ENCODE measurements around the gene IQCH. TPM values are rescaled to one million over a fixed set of nuclear protein-coding genes. Genes with fewer than 3 reads are reported as not detected.
A peak's percentile ranks its signal among the peaks of the same experiment; 100 is the strongest.
"Not testable (repeated sequence)": the region's sequence is repeated elsewhere in the genome, so short reads cannot be mapped to it uniquely, and the experiment has no call there.

The IQCH gene
- total RNA-seq, 2 donors from 2014 or later: 5.8 to 9.5 TPM

DNA sequence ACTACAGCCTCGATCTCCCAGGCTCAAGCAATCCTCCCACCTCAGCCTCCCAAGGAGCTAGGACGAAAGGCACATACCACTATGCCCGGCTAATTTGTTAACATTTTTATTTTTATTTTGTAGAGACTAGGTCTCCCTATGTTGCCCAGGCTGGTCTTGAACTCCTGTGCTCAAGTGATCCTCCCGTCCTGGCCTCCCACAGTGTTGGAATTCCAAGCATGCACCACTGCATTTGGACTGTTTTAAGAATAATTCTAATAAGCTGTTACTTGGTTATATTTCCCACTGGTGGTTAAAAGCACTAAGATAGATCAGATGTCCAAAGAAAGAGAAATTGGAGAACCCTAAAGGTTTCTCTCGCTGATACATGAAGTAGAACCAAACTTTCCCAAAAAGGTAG is 3.3 kb upstream of the IQCH start:
- intact Hi-C loops (cut with DNase I): loop anchor here (5.0 to 10.0 kb wide), 3 partner anchors 117 to 227 kb away; partner anchors contain the start of gene SMAD3
- WGBS: 92% methylated on average over 5 of the region's 5 CpGs
- TF ChIP-seq POLR2A (IDR thresholded peaks at IDR 0.05) (no peak), POLR2AphosphoS5 (IDR thresholded peaks at IDR 0.05) (no peak)
- TF ChIP-seq, protein P1, sequence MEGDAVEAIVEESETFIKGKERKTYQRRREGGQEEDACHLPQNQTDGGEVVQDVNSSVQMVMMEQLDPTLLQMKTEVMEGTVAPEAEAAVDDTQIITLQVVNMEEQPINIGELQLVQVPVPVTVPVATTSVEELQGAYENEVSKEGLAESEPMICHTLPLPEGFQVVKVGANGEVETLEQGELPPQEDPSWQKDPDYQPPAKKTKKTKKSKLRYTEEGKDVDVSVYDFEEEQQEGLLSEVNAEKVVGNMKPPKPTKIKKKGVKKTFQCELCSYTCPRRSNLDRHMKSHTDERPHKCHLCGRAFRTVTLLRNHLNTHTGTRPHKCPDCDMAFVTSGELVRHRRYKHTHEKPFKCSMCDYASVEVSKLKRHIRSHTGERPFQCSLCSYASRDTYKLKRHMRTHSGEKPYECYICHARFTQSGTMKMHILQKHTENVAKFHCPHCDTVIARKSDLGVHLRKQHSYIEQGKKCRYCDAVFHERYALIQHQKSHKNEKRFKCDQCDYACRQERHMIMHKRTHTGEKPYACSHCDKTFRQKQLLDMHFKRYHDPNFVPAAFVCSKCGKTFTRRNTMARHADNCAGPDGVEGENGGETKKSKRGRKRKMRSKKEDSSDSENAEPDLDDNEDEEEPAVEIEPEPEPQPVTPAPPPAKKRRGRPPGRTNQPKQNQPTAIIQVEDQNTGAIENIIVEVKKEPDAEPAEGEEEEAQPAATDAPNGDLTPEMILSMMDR (IDR thresholded peaks at IDR 0.05): no peak

DNA sequence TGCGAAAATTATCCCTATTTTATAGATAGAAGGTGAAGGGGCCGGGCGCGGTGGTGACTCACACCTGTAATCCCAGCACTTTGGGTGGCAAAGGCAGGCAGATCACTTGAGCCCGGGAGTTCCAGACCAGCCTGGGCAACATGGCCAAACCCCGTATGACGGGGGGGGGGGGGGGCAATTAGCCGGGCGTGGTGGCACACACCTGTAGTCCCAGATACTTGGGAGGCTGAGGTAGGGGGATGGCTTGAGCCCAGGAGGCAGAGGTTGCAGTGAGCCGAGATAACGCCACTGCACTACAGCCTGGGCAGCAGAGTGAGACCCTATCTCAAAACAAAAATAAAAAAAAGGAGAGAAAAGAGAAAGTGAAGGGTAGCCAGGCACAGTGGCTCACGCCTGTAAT is 1.5 kb upstream of the IQCH start:
- H3K4me3 ChIP-seq: peak overlapping the region in 1 of 2 donors; percentile 72
- no peak overlapping the region for H3K27ac ChIP-seq
- H3K36me3 ChIP-seq: no peaks in the 10 kb centered on the region
- no peak for TF ChIP-seq POLR2AphosphoS5 (IDR thresholded peaks at IDR 0.05)
- no peak for TF ChIP-seq POLR2A (IDR thresholded peaks at IDR 0.05)
- no peaks in the 10 kb centered on the region for H3K4me1 ChIP-seq (replicated peaks)
- intact Hi-C loops (cut with DNase I): loop anchor here (5.0 to 10.0 kb wide), 3 partner anchors 118 to 228 kb away; partner anchors contain the start of gene SMAD3
- DNase-seq (ENCODE audit: low spot score): no peak
- 90% methylated on average over 12 of the region's 12 CpGs for WGBS
- no peaks in the 10 kb centered on the region for H3K27me3 ChIP-seq (replicated peaks; ENCODE audit: insufficient read depth)
- no peaks in the 10 kb centered on the region for H3K9me3 ChIP-seq

More for the DNA sequence above, 3.3 kb upstream of the IQCH start:
- Histone ChIP-seq H3K27ac (no peak overlapping the region), H3K27me3 (replicated peaks; ENCODE audit: insufficient read depth) (no peaks in the 10 kb centered on the region), H3K9me3 (no peaks in the 10 kb centered on the region), H3K4me3 (no peak overlapping the region), H3K36me3 (no peaks in the 10 kb centered on the region), H3K4me1 (replicated peaks) (no peaks in the 10 kb centered on the region)
- DNase-seq (ENCODE audit: low spot score): no peak

DNA sequence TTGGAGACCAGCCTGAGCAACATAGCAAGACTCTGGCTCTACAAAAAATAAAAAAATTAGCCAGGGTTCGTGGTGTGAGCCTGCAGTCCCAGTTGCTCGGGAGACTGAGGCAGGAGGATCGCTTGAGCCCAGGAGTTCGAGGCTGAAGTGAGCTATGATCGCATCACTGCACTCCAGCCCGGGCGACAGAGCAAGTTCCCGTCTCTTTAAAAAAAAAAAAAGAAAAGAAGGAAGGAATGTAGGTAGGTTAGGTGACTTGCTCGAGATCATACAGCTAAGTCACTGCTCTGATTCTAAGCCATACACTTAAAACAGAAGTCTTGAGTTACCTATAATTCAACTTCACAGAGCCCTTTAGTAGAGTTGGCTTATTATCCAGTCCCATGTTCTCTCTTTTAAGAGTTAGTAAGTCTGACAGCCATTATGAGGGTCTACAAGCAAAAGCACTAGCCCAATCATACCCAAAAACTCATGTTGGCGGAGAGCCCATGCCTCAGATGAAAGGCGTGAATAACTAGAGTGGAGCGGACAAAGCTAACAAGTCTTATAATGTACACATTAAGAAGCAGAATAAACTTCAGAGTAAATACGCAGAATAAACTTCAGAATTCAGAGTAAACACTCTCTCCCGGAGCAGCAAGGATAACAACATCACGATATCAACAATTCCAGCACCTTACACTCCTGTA is 893 bp upstream of the IQCH start:
- Histone ChIP-seq H3K27me3 (replicated peaks; ENCODE audit: insufficient read depth) (no peaks in the 10 kb centered on the region), H3K9me3 (no peaks in the 10 kb centered on the region), H3K36me3 (no peaks in the 10 kb centered on the region), H3K27ac (peak overlapping the region; percentile 73 to 78), H3K4me1 (replicated peaks) (no peaks in the 10 kb centered on the region), H3K4me3 (peak overlapping the region; percentile 72 to 77)
- TF ChIP-seq POLR2A (IDR thresholded peaks at IDR 0.05) (no peak), POLR2AphosphoS5 (IDR thresholded peaks at IDR 0.05) (no peak)
- TF ChIP-seq, protein P1 (IDR thresholded peaks at IDR 0.05): no peak
- WGBS: 27% methylated on average over 15 of the region's 15 CpGs
- no peak for DNase-seq (ENCODE audit: low spot score)
- intact Hi-C loops (cut with DNase I): loop anchor here (5.0 to 10.0 kb wide), 3 partner anchors 119 to 229 kb away; partner anchors contain the start of gene SMAD3

DNA sequence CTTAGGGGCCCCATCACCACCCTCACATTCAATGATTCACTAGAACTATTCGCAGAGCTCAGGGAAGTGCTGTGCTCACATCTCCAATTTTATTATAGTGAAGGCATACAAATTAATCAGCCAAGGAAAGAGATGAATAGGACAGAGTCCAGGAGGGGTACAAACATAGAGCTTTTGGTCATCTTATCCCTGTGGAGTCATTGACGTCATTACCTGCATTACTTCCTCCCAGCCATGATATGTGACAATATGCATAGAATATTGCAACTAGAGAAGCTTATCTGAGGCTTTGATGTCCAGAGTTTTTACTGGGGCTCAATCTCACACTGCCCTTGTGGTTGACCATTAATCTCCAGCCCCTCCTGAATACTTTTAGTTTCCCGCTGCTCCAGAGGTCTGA is 1.5 kb downstream of the IQCH start:
- intact Hi-C loops (cut with DNase I): loop anchor here (10.0 kb wide), 2 partner anchors 121 to 231 kb away; no protein-coding TSS in a partner anchor
- DNase-seq (ENCODE audit: low spot score): no peak
- TF ChIP-seq POLR2AphosphoS5 (IDR thresholded peaks at IDR 0.05) (no peak), POLR2A (IDR thresholded peaks at IDR 0.05) (no peak)
- TF ChIP-seq, protein P1 (IDR thresholded peaks at IDR 0.05): no peak
- Histone ChIP-seq H3K36me3 (no peaks in the 10 kb centered on the region), H3K4me3 (no peak overlapping the region), H3K27ac (no peak overlapping the region), H3K27me3 (replicated peaks; ENCODE audit: insufficient read depth) (no peaks in the 10 kb centered on the region), H3K4me1 (replicated peaks) (no peaks in the 10 kb centered on the region), H3K9me3 (no peaks in the 10 kb centered on the region)
- WGBS: 88% methylated on average over 3 of the region's 3 CpGs

DNA sequence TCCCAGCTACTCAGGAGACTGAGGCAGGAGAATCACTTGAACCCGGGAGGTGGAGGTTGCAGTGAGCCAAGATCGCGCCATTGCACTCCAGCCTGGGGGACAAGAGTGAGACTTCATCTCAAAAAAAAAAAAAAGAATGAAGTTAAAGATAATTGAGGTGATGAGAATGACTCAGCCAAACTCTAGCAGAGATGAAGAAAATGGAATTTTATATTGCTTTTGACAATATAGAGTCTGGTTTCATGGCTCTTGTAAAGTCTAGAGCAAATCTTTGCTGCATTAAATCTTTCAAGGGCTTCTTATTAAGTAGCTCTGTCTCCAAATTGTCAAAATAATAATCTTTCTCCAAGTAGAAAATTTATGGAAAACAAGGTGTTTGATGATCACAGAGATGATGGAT is 3.8 kb downstream of the IQCH start:
- H3K4me3 ChIP-seq; DNase-seq (ENCODE audit: low spot score); H3K4me1 ChIP-seq (replicated peaks); H3K27ac ChIP-seq; H3K36me3 ChIP-seq; H3K9me3 ChIP-seq; H3K27me3 ChIP-seq (replicated peaks; ENCODE audit: insufficient read depth): not testable (repeated sequence)
- 98% methylated on average over 3 of the region's 3 CpGs for WGBS
- intact Hi-C loops (cut with DNase I): loop anchor here (10.0 kb wide), 2 partner anchors 124 to 234 kb away; no protein-coding TSS in a partner anchor

DNA sequence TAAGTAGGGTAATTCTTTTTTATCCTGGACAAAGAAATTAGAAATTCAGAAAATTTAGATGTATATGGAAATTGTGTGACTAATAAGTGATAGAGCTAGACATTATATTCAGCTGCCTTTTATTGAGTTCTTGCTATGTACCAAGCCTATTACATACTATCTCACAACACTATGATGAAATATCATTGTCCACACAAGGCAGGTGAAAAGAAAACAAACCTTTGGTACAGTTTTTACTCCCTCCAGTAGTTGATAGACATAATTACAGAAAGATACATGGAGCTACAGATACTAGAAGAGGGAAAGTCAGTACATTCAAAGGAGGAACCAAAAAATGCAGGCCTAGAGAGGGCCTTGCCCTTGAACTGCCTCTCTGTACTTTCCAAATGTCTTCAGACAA is 4.8 kb downstream of the IQCH start:
- Histone ChIP-seq H3K4me1 (replicated peaks) (no peaks in the 10 kb centered on the region), H3K36me3 (no peaks in the 10 kb centered on the region), H3K27ac (no peak overlapping the region), H3K9me3 (no peaks in the 10 kb centered on the region), H3K4me3 (no peak overlapping the region), H3K27me3 (replicated peaks; ENCODE audit: insufficient read depth) (no peaks in the 10 kb centered on the region)
- intact Hi-C loops (cut with DNase I): loop anchor here (10.0 kb wide), 2 partner anchors 125 to 235 kb away; no protein-coding TSS in a partner anchor
- no peak for DNase-seq (ENCODE audit: low spot score)
- TF ChIP-seq POLR2AphosphoS5 (IDR thresholded peaks at IDR 0.05) (no peak), POLR2A (IDR thresholded peaks at IDR 0.05) (no peak)
- TF ChIP-seq, protein P1 (IDR thresholded peaks at IDR 0.05): no peak
